OCI-LY3 (cell line): ENCODE results near the gene ANKZF1.

ENCODE experiments used
- H2AFZ ChIP-seq: fragments of 200-600, 300-600 bp; shearing (Covaris generic); 2 replicates; pipeline ENCODE4 v1.6.0; 2014; ENCODE audit warnings: antibody characterized with exemption, low read depth, low read length
- H3K27ac ChIP-seq: fragments of 200-600, 300-600 bp; sonication (generic); 2 replicates; pipeline ENCODE4 v1.5.1; 2014; ENCODE audit warnings: mild to moderate bottlenecking, low read length, moderate library complexity, mixed read lengths
- H3K27me3 ChIP-seq: fragments of 200-600, 300-600 bp; sonication (generic); 2 replicates; pipeline ENCODE4 v1.6.1; 2014; ENCODE audit warnings: low read depth, low read length, mixed read lengths
- H3K36me3 ChIP-seq: fragments of 200-600, 300-600 bp; sonication (generic); replicated peaks from 2 replicates; pipeline ENCODE3; 2014; ENCODE audit warnings: low read depth, low read length, mixed read lengths
- H3K4me1 ChIP-seq: fragments of 300-600, 200-600 bp; sonication (generic); 2 replicates; pipeline ENCODE4 v1.6.1; 2014; ENCODE audit warnings: low read length, mixed read lengths
- H3K4me2 ChIP-seq: fragments of 200-600, 300-600 bp; sonication (generic); 2 replicates; pipeline ENCODE4 v1.6.1; 2014; ENCODE audit warnings: low read length, mixed read lengths
- H3K4me3 ChIP-seq: fragments of 300-600, 200-600 bp; sonication (generic); 2 replicates; pipeline ENCODE4 v1.5.1; 2014; ENCODE audit warnings: antibody characterized with exemption, mild to moderate bottlenecking, low read length, moderate library complexity
- H3K79me2 ChIP-seq: fragments of 300-600, 200-600 bp; shearing (Covaris generic); 2 replicates; pipeline ENCODE4 v1.6.1; 2014; ENCODE audit warnings: mild to moderate bottlenecking, low read length, mixed read lengths
- H3K9ac ChIP-seq: fragments of 300-600, 200-600 bp; shearing (Covaris generic); 2 replicates; pipeline ENCODE4 v1.6.0; 2014; ENCODE audit warnings: mild to moderate bottlenecking, low read length, moderate library complexity
- H3K9me3 ChIP-seq: fragments of 200-600, 300-600 bp; shearing (Covaris generic); 2 replicates; pipeline ENCODE4 v1.6.1; 2014; ENCODE audit warnings: low read length, mixed read lengths; ENCODE audit not compliant: insufficient read depth
- H4K20me1 ChIP-seq: fragments of 200-600, 300-600 bp; sonication (generic); 2 replicates; pipeline ENCODE4 v1.6.1; 2016; ENCODE audit warnings: low read length, mixed read lengths; ENCODE audit not compliant: insufficient read depth
- CTCF ChIP-seq: fragments of 200-600, 300-600 bp; sonication (generic); IDR thresholded peaks from 2 replicates; pipeline ENCODE4 v1.5.1; 2014; ENCODE audit warnings: antibody characterized with exemption, low read length, low read depth
- EZH2phosphoT487 ChIP-seq: fragments of 200-600 bp; shearing (Covaris generic); IDR thresholded peaks from 2 replicates; pipeline ENCODE4 v1.6.1; 2018; ENCODE audit warnings: antibody characterized with exemption, mixed run types, low read depth

The ANKZF1 gene

DNA sequence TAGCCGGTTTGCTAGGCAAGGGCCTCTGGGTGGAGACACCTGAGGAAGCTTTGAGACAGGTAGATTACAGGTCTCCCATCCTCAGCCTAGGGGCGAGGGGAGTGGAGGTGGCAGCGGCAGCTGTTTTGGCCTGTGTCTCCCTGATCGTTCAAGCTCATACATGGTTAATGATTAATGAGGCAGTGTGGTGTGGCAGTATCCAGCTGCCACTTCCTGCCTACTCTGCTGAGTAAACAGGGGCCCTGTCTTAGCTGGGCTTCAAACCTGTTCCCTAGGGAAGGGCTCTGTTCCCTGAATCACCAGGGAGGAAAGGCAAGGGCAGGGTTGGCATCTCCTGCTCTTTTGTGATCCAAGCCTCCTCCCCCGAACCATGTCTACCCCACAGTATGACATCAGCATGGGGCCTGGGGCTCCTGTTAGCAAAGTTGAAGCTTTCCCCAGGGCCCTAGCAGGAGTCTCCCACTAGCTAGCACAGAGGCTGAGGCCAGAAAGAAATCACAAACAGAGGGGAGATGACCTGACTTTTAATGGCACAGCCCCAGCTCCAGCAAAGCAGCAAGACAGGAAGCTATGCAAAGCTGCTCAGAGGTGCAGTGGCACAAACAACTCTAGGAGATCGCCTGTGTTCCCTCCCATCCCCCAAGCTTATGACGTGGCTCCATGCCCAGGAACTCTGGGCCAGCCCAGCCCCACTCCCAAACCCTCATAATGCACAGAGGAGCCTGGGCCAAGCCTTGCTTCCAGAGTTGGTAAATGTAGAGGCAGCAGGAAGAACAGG lies 19.8 kb downstream of the ANKZF1 start:
- Histone ChIP-seq H3K9me3 (no peaks in the 10 kb centered on the region), H3K27ac (peak overlapping the region; percentile 94), H2AFZ (no peak overlapping the region), H3K79me2 (peaks cover 38% of the 10 kb centered on the region), H4K20me1 (no peaks in the 10 kb centered on the region), H3K9ac (peak overlapping the region; percentile 62), H3K4me1 (peaks cover 44% of the 10 kb centered on the region), H3K27me3 (no peaks in the 10 kb centered on the region), H3K36me3 (peaks cover 18% of the 10 kb centered on the region), H3K4me2 (peak overlapping the region; percentile 94), H3K4me3 (peak overlapping the region; percentile 70)
- TF ChIP-seq CTCF, result no peak
- no peak for TF ChIP-seq EZH2phosphoT487

- Histone ChIP-seq H2AFZ (no peak overlapping the region), H3K79me2 (peaks cover 38% of the 10 kb centered on the region), H3K9ac (peak overlapping the region; percentile 62), H3K4me2 (peak overlapping the region; percentile 94), H4K20me1 (no peaks in the 10 kb centered on the region), H3K27me3 (no peaks in the 10 kb centered on the region), H3K9me3 (no peaks in the 10 kb centered on the region), H3K4me3 (0 out of 2 replicates have a peak overlapping the region, but pooled peaks have one; percentile 70), H3K27ac (peak overlapping the region; percentile 94), H3K36me3 (peaks cover 18% of the 10 kb centered on the region), H3K4me1 (peaks cover 45% of the 10 kb centered on the region)
- no peak for TF ChIP-seq EZH2phosphoT487
- TF ChIP-seq CTCF, result no peak
Measured at GRCh38 chr2:219250049-219250781, 20.6 kb downstream of the ANKZF1 start.

- no peak overlapping the region for H3K4me3 ChIP-seq
- H3K4me1 ChIP-seq, result peaks cover 40% of the 10 kb centered on the region
- H3K27me3 ChIP-seq, result no peaks in the 10 kb centered on the region; the same call in 1 of the 2 replicates
- H3K9me3 ChIP-seq, result no peaks in the 10 kb centered on the region
- no peak overlapping the region for H3K9ac ChIP-seq
- no peak overlapping the region for H3K27ac ChIP-seq
- no peaks in the 10 kb centered on the region for H4K20me1 ChIP-seq
- H2AFZ ChIP-seq, result no peak overlapping the region
- TF ChIP-seq CTCF, result no peak
- TF ChIP-seq EZH2phosphoT487, result no peak
- H3K36me3 ChIP-seq, result peaks cover 18% of the 10 kb centered on the region
- H3K4me2 ChIP-seq, result peak overlapping the region; percentile 77; the same call in 1 of the 2 replicates
- H3K79me2 ChIP-seq, result peaks cover 26% of the 10 kb centered on the region
Measured at GRCh38 chr2:219251656-219252055, 22.1 kb downstream of the ANKZF1 start.

DNA sequence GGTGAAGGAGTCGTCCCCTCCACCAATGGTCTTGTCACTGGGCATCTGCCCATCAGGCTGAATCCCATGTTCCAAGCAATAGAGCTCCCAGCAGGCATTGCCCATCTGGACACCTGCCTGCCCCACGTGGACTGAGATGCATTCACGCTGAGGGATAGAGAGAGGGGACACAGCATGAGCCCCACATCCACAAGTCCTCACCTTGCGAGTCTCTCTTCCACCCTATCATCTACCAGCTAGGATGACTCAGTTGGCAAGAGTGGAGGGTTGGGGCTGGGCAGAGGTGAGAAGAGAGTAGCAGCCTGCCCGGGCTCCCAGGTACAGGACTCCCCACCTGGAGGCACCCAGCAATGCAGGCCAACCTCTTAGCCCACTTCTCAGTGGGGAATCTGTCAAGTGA lies 22.5 kb downstream of the ANKZF1 start:
- no peak overlapping the region for H3K27ac ChIP-seq
- peak overlapping the region; percentile 77 for H3K4me2 ChIP-seq
- H3K4me3 ChIP-seq, result peak overlapping the region; percentile 96
- H3K9me3 ChIP-seq, result no peaks in the 10 kb centered on the region
- TF ChIP-seq CTCF, result no peak
- H2AFZ ChIP-seq, result no peak overlapping the region
- H3K9ac ChIP-seq, result peak overlapping the region; percentile 94
- H4K20me1 ChIP-seq, result no peaks in the 10 kb centered on the region
- H3K27me3 ChIP-seq, result no peaks in the 10 kb centered on the region; the same call in 1 of the 2 replicates
- H3K36me3 ChIP-seq, result peaks cover 18% of the 10 kb centered on the region
- H3K79me2 ChIP-seq, result peaks cover 26% of the 10 kb centered on the region
- H3K4me1 ChIP-seq, result peaks cover 40% of the 10 kb centered on the region
